IPS-20b (cell line): Measurements from ENCODE around the gene CMA1.

ENCODE experiments used
- H3K27ac ChIP-seq: one replicate; pipeline ENCODE4 v1.5.1; 2013; ENCODE audit warnings: low read length
- H3K27me3 ChIP-seq: 2 replicates; pipeline ENCODE4 v1.6.1; 2013; ENCODE audit warnings: mild to moderate bottlenecking, low read length, inconsistent platforms; ENCODE audit not compliant: insufficient read depth
- H3K36me3 ChIP-seq: 2 replicates; pipeline ENCODE4 v1.6.1; 2013; ENCODE audit warnings: low read depth, mild to moderate bottlenecking, inconsistent platforms, low read length, moderate library complexity; ENCODE audit not compliant: insufficient read depth
- H3K4me1 ChIP-seq: 2 replicates; pipeline ENCODE4 v1.6.1; 2013; ENCODE audit warnings: mild to moderate bottlenecking, control low read depth, inconsistent platforms, low read length, moderate library complexity; ENCODE audit not compliant: insufficient read depth
- H3K4me3 ChIP-seq: 2 replicates; pipeline ENCODE4 v1.5.1; 2013; ENCODE audit warnings: mild to moderate bottlenecking, low read length, inconsistent platforms
- H3K9ac ChIP-seq: 2 replicates; pipeline ENCODE4 v1.6.1; 2013; ENCODE audit warnings: low read depth, mild to moderate bottlenecking, inconsistent platforms, low read length, moderate library complexity
- H3K9me3 ChIP-seq: 2 replicates; pipeline ENCODE4 v1.6.1; 2013; ENCODE audit warnings: mild to moderate bottlenecking, low read depth, low read length, inconsistent platforms; ENCODE audit not compliant: insufficient read depth

The CMA1 gene

GRCh38 chr14:24463884-24464785 is 43.9 kb downstream of the CMA1 start:
- H3K27me3 ChIP-seq, result no peaks in the 10 kb centered on the region
- H3K36me3 ChIP-seq, result no peaks in the 10 kb centered on the region
- no peaks in the 10 kb centered on the region for H3K9me3 ChIP-seq
- H3K4me1 ChIP-seq, result no peaks in the 10 kb centered on the region
- no peak overlapping the region for H3K4me3 ChIP-seq
- H3K27ac ChIP-seq, result no peak overlapping the region
- H3K9ac ChIP-seq, result no peak overlapping the region

- Histone ChIP-seq H3K27me3 (no peaks in the 10 kb centered on the region), H3K36me3 (no peaks in the 10 kb centered on the region), H3K4me3 (no peak overlapping the region), H3K9me3 (no peaks in the 10 kb centered on the region), H3K9ac (no peak overlapping the region), H3K4me1 (no peaks in the 10 kb centered on the region), H3K27ac (no peak overlapping the region)
Measured at GRCh38 chr14:24463017-24463883, 44.8 kb downstream of the CMA1 start.

GRCh38 chr14:24461336-24461735 is 46.7 kb downstream of the CMA1 start:
- H3K27me3 ChIP-seq, result no peaks in the 10 kb centered on the region
- H3K9ac ChIP-seq, result no peak overlapping the region
- H3K4me1 ChIP-seq, result no peaks in the 10 kb centered on the region
- no peaks in the 10 kb centered on the region for H3K36me3 ChIP-seq
- no peaks in the 10 kb centered on the region for H3K9me3 ChIP-seq
- no peak overlapping the region for H3K4me3 ChIP-seq
- H3K27ac ChIP-seq, result no peak overlapping the region

- no peaks in the 10 kb centered on the region for H3K36me3 ChIP-seq
- no peaks in the 10 kb centered on the region for H3K27me3 ChIP-seq
- no peaks in the 10 kb centered on the region for H3K4me1 ChIP-seq
- no peak overlapping the region for H3K4me3 ChIP-seq
- no peak overlapping the region for H3K27ac ChIP-seq
- peaks cover 10% of the 10 kb centered on the region for H3K9me3 ChIP-seq
- no peak overlapping the region for H3K9ac ChIP-seq
Measured at GRCh38 chr14:24459331-24459730, 48.7 kb downstream of the CMA1 start.

- Histone ChIP-seq H3K4me1 (no peaks in the 10 kb centered on the region), H3K4me3 (no peak overlapping the region), H3K9ac (no peak overlapping the region), H3K27ac (no peak overlapping the region), H3K27me3 (no peaks in the 10 kb centered on the region), H3K36me3 (no peaks in the 10 kb centered on the region), H3K9me3 (peaks cover 16% of the 10 kb centered on the region)
Measured at GRCh38 chr14:24458736-24459135, 49.3 kb downstream of the CMA1 start.

GRCh38 chr14:24456980-24457379 is 51.1 kb downstream of the CMA1 start:
- H3K4me3 ChIP-seq, result no peak overlapping the region
- H3K4me1 ChIP-seq, result no peaks in the 10 kb centered on the region
- no peak overlapping the region for H3K9ac ChIP-seq
- H3K27ac ChIP-seq, result no peak overlapping the region
- H3K27me3 ChIP-seq, result no peaks in the 10 kb centered on the region
- H3K36me3 ChIP-seq, result no peaks in the 10 kb centered on the region
- peaks cover 20% of the 10 kb centered on the region for H3K9me3 ChIP-seq
